ENCODE results near the gene REEP6. TPM values are rescaled to one million over a fixed set of nuclear protein-coding genes. Genes with fewer than 3 reads are reported as not detected.

The REEP6 gene
- total and polyA plus RNA-seq, 2 of the 4 experiments (the other 2 are of a cell fraction) = 1.3 to 2.2 TPM

GRCh38 chr19:1526066-1526778 is 35.2 kb downstream of the REEP6 start:
- intact Hi-C loops (cut with micrococcal nuclease) = no loop called here
- dilution Hi-C loops (cut with HindIII; ENCODE audit: low sequenced_read_pairs, unreplicated experiment) = no loop called here
- H4K5ac ChIP-seq (ENCODE audit: low read depth, low read length) = no peak overlapping the region
- H3K18ac ChIP-seq (ENCODE audit: low read depth, low read length) = no peak overlapping the region
- ATAC-seq (ENCODE audit: low read depth) (no peak), DNase-seq (no peak)
- H3K27me3 ChIP-seq (ENCODE audit: control insufficient read depth, insufficient read depth, low read length) = peaks cover 38% of the 10 kb centered on the region
- H3K14ac ChIP-seq (replicated peaks; ENCODE audit: low read depth, low read length) = no peak overlapping the region
- no peak overlapping the region for H3K23ac ChIP-seq (ENCODE audit: low read depth, low read length)
- CTCF ChIA-PET = no interaction called here
- H3K9me1 ChIP-seq (ENCODE audit: insufficient read depth, low read length) = peaks cover 4% of the 10 kb centered on the region; the same call in 1 of the 2 replicates
- no TSS peak for BruUV-seq (replicated peaks)
- no peak overlapping the region for H2AK5ac ChIP-seq (ENCODE audit: low read depth, low read length)
- H3K4me2 ChIP-seq (ENCODE audit: low read depth, low read length) = no peak overlapping the region
- H4K8ac ChIP-seq (ENCODE audit: low read depth in 2 of 2, low read length in 2 of 2) = no peak overlapping the region
- H4K20me1 ChIP-seq (ENCODE audit: insufficient read depth, low read length) = peaks cover 7% of the 10 kb centered on the region; the same call in 1 of the 2 replicates
- no peak overlapping the region for H2BK20ac ChIP-seq (ENCODE audit: low read depth, low read length)
- H2BK15ac ChIP-seq (ENCODE audit: low read depth, low read length) = no peak overlapping the region
- H3K27ac ChIP-seq (ENCODE audit: insufficient read depth, low read length) = no peak overlapping the region
- no peaks in the 10 kb centered on the region for H3K79me1 ChIP-seq (ENCODE audit: low read depth in 1 of 2, low read length in 2 of 2)
- no peak overlapping the region for H2BK120ac ChIP-seq (ENCODE audit: low read depth, low read length)
- H4K91ac ChIP-seq (ENCODE audit: insufficient read depth, low read depth, low read length) = no peak overlapping the region
- H3K9ac ChIP-seq (ENCODE audit: low read depth, low read length) = no peak overlapping the region
- POLR2A ChIA-PET (ENCODE audit: unreplicated experiment) = no interaction called here
- no peak for TF ChIP-seq CEBPB (IDR thresholded peaks at IDR 0.05; ENCODE audit: low read depth, low read length)
- TF ChIP-seq RFX5 (IDR thresholded peaks at IDR 0.05; ENCODE audit: low read depth, low read length) = no peak
- no peak for TF ChIP-seq BHLHE40 (IDR thresholded peaks at IDR 0.05; ENCODE audit: low read depth, low read length)
- no peak for TF ChIP-seq MXI1 (IDR thresholded peaks at IDR 0.05; ENCODE audit: borderline replicate concordance, low read depth, low read length)
- no peak for TF ChIP-seq NFE2L2 (IDR thresholded peaks at IDR 0.05; ENCODE audit: low read depth, low read length)
- no peak for TF ChIP-seq POLR2A (IDR thresholded peaks at IDR 0.05; ENCODE audit: low read depth, low read length)
- TF ChIP-seq USF2 (IDR thresholded peaks at IDR 0.05; ENCODE audit: low read depth, low read length) = no peak
- TF ChIP-seq CTCF (conservative IDR thresholded peaks at IDR 0.05; ENCODE audit: low read depth, low read length) = no peak
- no peak for TF ChIP-seq MAZ (IDR thresholded peaks at IDR 0.05; ENCODE audit: borderline replicate concordance, low read depth, low read length)
- no peak for TF ChIP-seq SMC3 (IDR thresholded peaks at IDR 0.05; ENCODE audit: low read depth, low read length)
- TF ChIP-seq CHD1 (IDR thresholded peaks at IDR 0.05; ENCODE audit: low read depth, low read length) = no peak
- TF ChIP-seq MAFK (IDR thresholded peaks at IDR 0.05; ENCODE audit: low read depth, low read length) = no peak
- no peak for TF ChIP-seq RAD21 (IDR thresholded peaks at IDR 0.05; ENCODE audit: low read length)
- TF ChIP-seq FOS (IDR thresholded peaks at IDR 0.05; ENCODE audit: low read depth, low read length) = no peak
- TF ChIP-seq RCOR1 (IDR thresholded peaks at IDR 0.05; ENCODE audit: insufficient replicate concordance, low read length) = no peak
- no peak for TF ChIP-seq ELK1 (IDR thresholded peaks at IDR 0.05; ENCODE audit: borderline replicate concordance, low read depth, low read length)
- H2AK9ac ChIP-seq (replicated peaks; ENCODE audit: low read depth, low read length, poor library complexity) = no peak overlapping the region
- H2AFZ ChIP-seq (replicated peaks; ENCODE audit: low read length, poor library complexity) = peak overlapping the region; percentile 21
- no peak overlapping the region for H3K4me3 ChIP-seq (ENCODE audit: insufficient read depth, low read depth, low read length)
- H2BK5ac ChIP-seq (ENCODE audit: low read depth, low read length, poor library complexity, severe bottlenecking) = no peak overlapping the region
- H3K4me1 ChIP-seq (ENCODE audit: control insufficient read depth, insufficient read depth, low read length) = no peaks in the 10 kb centered on the region; the same call in 1 of the 2 replicates
- no peaks in the 10 kb centered on the region for H3K9me3 ChIP-seq (ENCODE audit: control insufficient read depth, insufficient read depth, low read length)
- H3K36me3 ChIP-seq (ENCODE audit: control insufficient read depth, insufficient read depth, low read length) = no peaks in the 10 kb centered on the region
- in situ Hi-C loops (cut with MboI; ENCODE audit: low sequenced_read_pairs) = loop anchor here (25.0 kb wide), 1 partner anchor 261 kb away; no protein-coding TSS in a partner anchor
- H3K56ac ChIP-seq (ENCODE audit: extremely low read depth, insufficient read depth, low read length) = no peak overlapping the region
- H3K4ac ChIP-seq (ENCODE audit: low read depth, low read length) = no peak overlapping the region
- 72% methylated on average over 13 of the region's 33 CpGs; no CpG with 5 or more reads in 1 of the 2 experiments for WGBS, 2 experiments (ENCODE audit: extremely low coverage in 2 of 2, insufficient read length in 1 of 2)
